Thyroid gland (tissue), 4 donors: ENCODE results near the gene KRI1. TPM values are rescaled to one million over a fixed set of nuclear protein-coding genes. Genes with fewer than 3 reads are reported as not detected.

ENCODE experiments used
- DNase-seq, 2 donors: peaks; one replicate each; pipeline ENCODE4 v3.0.0-alpha.2; 2019
- H3K27ac ChIP-seq, 3 donors: fragments of 200-600 bp; sonication (generic); 1 replicate in 2 of 3; 2 replicates in 1 of 3; pipeline ENCODE4 v1.5.1; 2016 to 2019; ENCODE audit warnings: mild to moderate bottlenecking in 1 of 3, moderate library complexity in 1 of 3
- H3K27me3 ChIP-seq: fragments of 200-600 bp; sonication (generic); one replicate; pipeline ENCODE4 v1.5.1; 2019
- H3K36me3 ChIP-seq, 2 donors: fragments of 200-600 bp; sonication (generic); one replicate each; pipeline ENCODE4 v1.5.1; 2016 to 2019
- H3K4me1 ChIP-seq, 2 donors: fragments of 200-600 bp; sonication (generic); one replicate each; pipeline ENCODE4 v1.5.1; 2017 to 2019
- H3K4me3 ChIP-seq, 3 donors: fragments of 200-600 bp; sonication (generic); replicated peaks in 1 of 3; 1 replicate in 2 of 3; 2 replicates in 1 of 3; pipeline ENCODE4 v1.5.1; 2016; ENCODE audit warnings: mild to moderate bottlenecking in 1 of 3
- H3K9me3 ChIP-seq: fragments of 200-600 bp; sonication (generic); one replicate; pipeline ENCODE4 v1.5.1; 2017
- CTCF ChIP-seq, 6 experiments: fragments of 200-600 bp in 3 of 6; fragments of 450-650 bp in 3 of 6; sonication (generic) in 3 of 6; IDR thresholded peaks; one replicate each; pipeline ENCODE4 v1.5.1; 2016 to 2019; ENCODE audit warnings: antibody characterized with exemption in 6 of 6, mild to moderate bottlenecking in 2 of 6, inconsistent platforms in 1 of 6, moderate library complexity in 1 of 6
- POLR2A ChIP-seq, 2 donors: fragments of 450-650 bp; IDR thresholded peaks; one replicate each; pipeline ENCODE4 v1.6.1; 2017; ENCODE audit warnings: antibody characterized with exemption in 2 of 2, mild to moderate bottlenecking in 2 of 2, moderate library complexity in 1 of 2
- WGBS, 2 donors: methylation state at CpG; one replicate each; pipeline ENCODE4 v1.1.5; 2017; 5-methylcytosine and 5-hydroxymethylcytosine counted together
- intact Hi-C: fragments of 100-400 bp; cut with DNase I; formaldehyde crosslinking; loops from one replicate; pipeline ENCODE4 v1.15.1; 2023
- total RNA-seq, 4 donors: library from RNA; depleted of rRNA; stranded (reverse); fragments of >200 nt; gene quantifications; one replicate each; pipeline ENCODE4 v1.2.3, GENCODE V29; 2016

The KRI1 gene
- total RNA-seq, 4 donors from 2014 or later: 17.3 to 49.7 (median 28.2) TPM

- no peaks in the 10 kb centered on the region for H3K27me3 ChIP-seq
- WGBS, 2 donors: 50 to 53% methylated on average over 5 of the region's 5 CpGs
- no peak for DNase-seq
- H3K27ac ChIP-seq: peak overlapping the region in 1 of 3 donors; percentile 6
- H3K36me3 ChIP-seq: no peaks in the 10 kb centered on the region
- H3K4me3 ChIP-seq: no peak overlapping the region
- intact Hi-C loops: loop anchor here (10.0 kb wide), 1 partner anchor 63 kb away; the partner anchor contains the start of gene KEAP1
- no peaks in the 10 kb centered on the region for H3K9me3 ChIP-seq
- TF ChIP-seq CTCF (IDR thresholded peaks at IDR 0.05): no peak
- TF ChIP-seq POLR2A (IDR thresholded peaks at IDR 0.05): no peak
- H3K4me1 ChIP-seq: peaks cover 23 to 40% of the 10 kb centered on the region in 2 donors
Observed at GRCh38 chr19:10567656-10568055, 1.8 kb upstream of the KRI1 start.

- DNase-seq: no peak
- no peak overlapping the region for H3K4me3 ChIP-seq
- H3K36me3 ChIP-seq: no peaks in the 10 kb centered on the region
- peak overlapping the region; percentile 28 to 89 (median 69) for H3K27ac ChIP-seq
- no peaks in the 10 kb centered on the region for H3K9me3 ChIP-seq
- TF ChIP-seq POLR2A (IDR thresholded peaks at IDR 0.05) (no peak), CTCF (IDR thresholded peaks at IDR 0.05) (no peak)
- H3K4me1 ChIP-seq: peaks cover 23 to 35% of the 10 kb centered on the region in 2 donors
- intact Hi-C loops: loop anchor here (10.0 kb wide), 1 partner anchor 62 kb away; the partner anchor contains the start of gene KEAP1
- 66 to 77% methylated on average over 15 to 16 of the region's 19 CpGs for WGBS, 2 donors
- H3K27me3 ChIP-seq: no peaks in the 10 kb centered on the region
Observed at GRCh38 chr19:10566658-10567410, 1.0 kb upstream of the KRI1 start.

- no peaks in the 10 kb centered on the region for H3K9me3 ChIP-seq
- peaks cover 23 to 35% of the 10 kb centered on the region in 2 donors for H3K4me1 ChIP-seq
- H3K27ac ChIP-seq: peak overlapping the region; percentile 28 to 89 (median 69)
- no peak for DNase-seq
- peak overlapping the region in 2 of 3 donors; percentile 45 to 78 for H3K4me3 ChIP-seq
- H3K36me3 ChIP-seq: no peaks in the 10 kb centered on the region
- 20 to 26% methylated on average over 4 of the region's 4 CpGs for WGBS, 2 donors
- TF ChIP-seq POLR2A (IDR thresholded peaks at IDR 0.05): no peak
- no peak for TF ChIP-seq CTCF (IDR thresholded peaks at IDR 0.05)
- intact Hi-C loops: loop anchor here (10.0 kb wide), 1 partner anchor 62 kb away; the partner anchor contains the start of gene KEAP1
- H3K27me3 ChIP-seq: no peaks in the 10 kb centered on the region
Observed at GRCh38 chr19:10566408-10566657, 523 bp upstream of the KRI1 start.

- intact Hi-C loops: loop anchor here (10.0 kb wide), 1 partner anchor 60 kb away; the partner anchor contains the start of gene KEAP1
- Histone ChIP-seq H3K4me3 (peak overlapping the region; percentile 45 to 81 (median 78)), H3K27ac (peak overlapping the region; percentile 72 to 89 (median 76)), H3K36me3 (peaks cover 3 to 9% of the 10 kb centered on the region in 2 donors), H3K9me3 (no peaks in the 10 kb centered on the region), H3K27me3 (no peaks in the 10 kb centered on the region), H3K4me1 (peaks cover 23 to 35% of the 10 kb centered on the region in 2 donors)
- TF ChIP-seq POLR2A (IDR thresholded peaks at IDR 0.05) (no peak), CTCF (IDR thresholded peaks at IDR 0.05) (no peak)
- WGBS, 2 donors: 19 to 20% methylated on average over 10 of the region's 10 CpGs
- peak; percentile 32 to 47 for DNase-seq
Observed at GRCh38 chr19:10565028-10565566, 713 bp downstream of the KRI1 start.

GRCh38 chr19:10562609-10563008 lies 3.2 kb downstream of the KRI1 start:
- no peak overlapping the region for H3K27ac ChIP-seq
- no peaks in the 10 kb centered on the region for H3K9me3 ChIP-seq
- H3K4me3 ChIP-seq: no peak overlapping the region
- no peak for TF ChIP-seq POLR2A (IDR thresholded peaks at IDR 0.05)
- no peak for TF ChIP-seq CTCF (IDR thresholded peaks at IDR 0.05)
- H3K27me3 ChIP-seq: no peaks in the 10 kb centered on the region
- peaks cover 17 to 23% of the 10 kb centered on the region in 2 donors for H3K4me1 ChIP-seq
- DNase-seq: no peak
- H3K36me3 ChIP-seq: peaks cover 20 to 22% of the 10 kb centered on the region in 2 donors
- intact Hi-C loops: loop anchor here (10.0 kb wide), 1 partner anchor 58 kb away; the partner anchor contains the start of gene KEAP1
- WGBS, 2 donors: 89 to 93% methylated on average over 5 of the region's 5 CpGs
